ENCODE measurements around the gene TECR. TPM values are rescaled to one million over a fixed set of nuclear protein-coding genes. Genes with fewer than 3 reads are reported as not detected.
"Not testable (repeated sequence)": the region's sequence is repeated elsewhere in the genome, so short reads cannot be mapped to it uniquely, and the experiment has no call there.

The TECR gene
- total RNA-seq, 1 experiment from 2014 or later: 69.6 TPM

DNA sequence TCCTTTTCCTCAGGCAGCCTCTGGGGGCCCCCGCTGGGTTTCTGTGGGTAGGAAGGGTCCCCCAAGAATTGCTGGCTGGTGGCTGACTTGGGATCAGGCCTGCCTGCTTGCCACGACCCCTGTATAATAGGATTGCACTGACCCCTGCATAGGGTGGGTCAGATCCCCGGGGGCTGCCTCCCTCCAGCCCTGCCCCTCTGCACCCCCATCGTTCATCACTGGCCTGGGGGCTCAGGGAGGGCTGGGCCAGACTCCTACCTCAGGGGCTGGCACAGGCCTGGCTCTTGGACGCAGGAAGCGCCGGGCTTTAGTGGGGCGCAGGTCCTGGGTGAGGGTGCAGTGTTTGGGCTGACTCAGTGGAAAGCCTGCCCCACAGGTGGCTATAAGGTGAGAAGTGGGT is 31.9 kb downstream of the TECR start:
- DNase-seq (ENCODE audit: low spot score): no peak

DNA sequence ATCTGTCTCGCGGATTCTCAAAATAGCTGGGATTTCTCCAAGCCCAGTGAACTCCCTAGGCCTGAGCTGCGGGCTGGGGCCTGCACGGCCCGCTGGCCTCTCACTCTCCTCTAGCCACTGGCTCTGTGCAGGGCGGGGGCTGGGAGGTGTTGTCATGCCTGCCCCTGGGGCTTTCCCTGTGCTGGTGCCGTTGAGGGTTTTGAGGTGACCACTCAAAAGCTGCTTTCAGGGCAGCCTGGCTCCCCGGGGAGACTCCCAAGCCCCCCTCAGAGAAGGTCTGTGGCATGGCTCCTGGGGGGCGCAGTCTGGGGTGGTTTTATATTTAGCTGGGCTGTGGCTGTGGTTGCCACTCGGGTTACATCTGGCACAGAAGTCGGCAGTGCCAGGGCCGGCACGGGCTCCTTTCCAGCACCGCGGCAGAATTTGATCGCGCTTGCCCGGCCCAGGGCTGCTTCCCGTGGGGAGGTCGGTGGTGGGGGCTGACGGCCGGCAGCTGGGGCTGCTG is 32.5 kb downstream of the TECR start:
- peak; percentile 58 for DNase-seq (ENCODE audit: low spot score)

DNA sequence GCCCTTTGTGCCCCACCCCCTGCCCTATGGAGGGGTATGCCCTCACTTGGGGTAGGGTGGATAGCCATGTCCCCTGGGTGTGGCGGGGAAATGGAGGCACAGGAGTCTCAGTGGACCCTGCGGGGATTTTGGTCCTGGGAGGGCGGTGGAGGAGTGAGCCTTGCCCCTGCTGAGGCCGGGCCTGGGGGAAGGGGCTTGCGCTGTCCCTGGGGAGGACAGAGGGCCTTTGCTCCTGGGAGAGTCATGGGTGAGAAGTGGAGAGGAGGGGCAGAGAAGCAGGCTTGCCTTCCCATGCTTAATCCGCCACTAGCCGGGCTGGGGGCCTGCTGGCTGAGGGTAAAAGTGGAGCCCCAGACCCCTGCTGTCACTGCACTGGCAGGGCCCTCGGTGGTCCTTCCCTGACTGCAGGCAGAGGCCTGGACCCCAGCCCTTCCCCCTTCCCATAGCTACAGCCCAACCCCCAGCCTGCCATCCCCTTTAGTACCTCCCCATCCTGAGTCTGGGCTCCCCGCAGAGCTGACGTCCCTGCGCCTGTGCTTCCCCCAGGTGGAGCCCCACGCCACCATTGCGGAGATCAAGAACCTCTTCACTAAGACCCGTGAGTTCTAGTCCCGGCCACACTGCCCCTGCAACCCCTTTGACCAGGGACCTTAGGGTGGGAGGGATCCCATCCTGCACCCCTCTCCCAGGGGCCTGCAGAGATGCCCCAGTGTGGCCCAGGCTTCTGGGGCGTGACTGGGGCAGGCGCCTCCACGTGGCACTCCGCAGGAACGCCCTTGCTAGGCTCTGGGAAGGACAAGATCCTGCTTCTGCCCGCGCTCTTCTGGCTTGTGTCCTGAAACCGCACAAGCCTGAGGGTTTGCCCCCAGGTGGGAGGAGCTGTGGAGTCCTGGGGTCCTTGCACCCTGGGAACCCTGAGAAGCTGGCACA is 33.5 kb downstream of the TECR start:
- DNase-seq (ENCODE audit: low spot score): no peak

DNA sequence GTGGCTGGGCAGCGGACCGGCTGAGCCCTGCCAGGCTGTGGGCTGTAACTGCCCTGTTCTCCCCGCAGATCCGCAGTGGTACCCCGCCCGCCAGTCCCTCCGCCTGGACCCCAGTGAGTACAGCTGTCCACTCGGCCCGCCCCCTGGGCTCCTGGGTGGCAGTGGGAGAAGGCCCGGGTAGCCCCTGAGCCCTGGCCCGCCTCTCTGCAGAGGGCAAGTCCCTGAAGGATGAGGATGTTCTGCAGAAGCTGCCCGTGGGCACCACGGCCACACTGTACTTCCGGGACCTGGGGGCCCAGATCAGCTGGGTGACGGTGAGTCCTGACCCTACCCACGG is 34.2 kb downstream of the TECR start:
- DNase-seq (ENCODE audit: low spot score): no peak

DNA sequence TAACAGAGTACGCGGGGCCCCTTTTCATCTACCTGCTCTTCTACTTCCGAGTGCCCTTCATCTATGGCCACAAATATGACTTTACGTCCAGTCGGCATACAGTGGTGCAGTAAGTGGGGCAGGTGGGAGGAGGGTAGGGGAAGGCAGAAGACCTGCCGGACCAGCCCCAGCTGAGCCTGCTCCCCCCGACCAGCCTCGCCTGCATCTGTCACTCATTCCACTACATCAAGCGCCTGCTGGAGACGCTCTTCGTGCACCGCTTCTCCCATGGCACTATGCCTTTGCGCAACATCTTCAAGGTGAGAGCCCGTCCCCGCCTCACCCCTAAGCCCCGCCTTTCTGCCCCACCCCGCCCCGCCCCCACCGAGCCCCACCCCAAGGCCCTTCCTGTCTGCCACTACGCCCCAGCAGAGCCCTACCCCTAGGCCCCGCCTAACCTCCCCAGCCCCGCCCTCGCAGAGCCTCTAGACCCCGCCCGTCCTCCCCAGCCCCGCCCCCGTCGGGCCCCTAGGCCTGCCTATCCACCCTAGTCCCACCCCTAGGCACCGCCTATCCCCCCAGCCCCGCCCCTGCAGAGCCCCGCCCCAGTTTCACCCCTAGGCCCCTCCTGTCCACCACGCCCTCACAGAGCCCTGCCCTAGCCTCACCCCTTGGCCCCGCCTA is 34.7 kb downstream of the TECR start:
- peak; percentile 24 for DNase-seq (ENCODE audit: low spot score)

DNA sequence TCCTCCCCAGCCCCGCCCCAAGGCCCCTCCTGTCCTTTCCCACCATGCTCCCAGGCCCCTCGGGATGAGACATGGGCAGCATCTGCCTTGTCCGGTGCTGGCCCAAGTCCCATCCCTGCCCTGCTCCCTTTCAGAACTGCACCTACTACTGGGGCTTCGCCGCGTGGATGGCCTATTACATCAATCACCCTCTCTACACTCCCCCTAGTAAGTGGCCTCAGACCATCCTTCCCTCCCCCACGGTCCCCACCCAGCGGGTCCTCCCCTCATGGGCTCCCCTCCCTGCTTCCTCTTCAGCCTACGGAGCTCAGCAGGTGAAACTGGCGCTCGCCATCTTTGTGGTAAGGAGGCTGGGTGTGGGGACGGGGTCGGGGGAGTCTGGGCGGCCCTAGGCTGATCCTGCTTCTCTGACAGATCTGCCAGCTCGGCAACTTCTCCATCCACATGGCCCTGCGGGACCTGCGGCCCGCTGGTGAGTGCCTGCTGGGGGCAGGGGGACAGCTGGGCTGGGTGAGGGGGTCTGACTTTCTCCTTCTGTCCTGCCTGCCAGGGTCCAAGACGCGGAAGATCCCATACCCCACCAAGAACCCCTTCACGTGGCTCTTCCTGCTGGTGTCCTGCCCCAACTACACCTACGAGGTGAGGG is 35.4 kb downstream of the TECR start:
- not testable (repeated sequence) for DNase-seq (ENCODE audit: low spot score)

DNA sequence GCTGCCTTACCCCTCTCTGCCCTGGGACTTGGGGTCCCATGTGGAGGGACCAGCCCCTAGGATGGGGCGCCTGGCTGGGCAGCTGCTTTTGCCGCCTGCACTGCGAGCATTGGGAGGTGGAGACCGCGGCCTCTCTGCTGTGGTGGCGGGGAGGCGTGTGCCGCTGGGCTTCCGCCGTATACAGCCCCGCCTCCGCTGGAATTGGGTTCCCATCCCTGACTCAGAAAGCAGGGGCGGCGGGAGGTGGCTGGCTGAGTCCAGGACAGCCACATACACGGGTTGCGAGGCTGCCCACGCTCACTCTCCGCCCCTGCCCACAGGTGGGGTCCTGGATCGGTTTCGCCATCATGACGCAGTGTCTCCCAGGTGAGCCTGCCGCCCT is 35.9 kb downstream of the TECR start:
- no peak for DNase-seq (ENCODE audit: low spot score)

DNA sequence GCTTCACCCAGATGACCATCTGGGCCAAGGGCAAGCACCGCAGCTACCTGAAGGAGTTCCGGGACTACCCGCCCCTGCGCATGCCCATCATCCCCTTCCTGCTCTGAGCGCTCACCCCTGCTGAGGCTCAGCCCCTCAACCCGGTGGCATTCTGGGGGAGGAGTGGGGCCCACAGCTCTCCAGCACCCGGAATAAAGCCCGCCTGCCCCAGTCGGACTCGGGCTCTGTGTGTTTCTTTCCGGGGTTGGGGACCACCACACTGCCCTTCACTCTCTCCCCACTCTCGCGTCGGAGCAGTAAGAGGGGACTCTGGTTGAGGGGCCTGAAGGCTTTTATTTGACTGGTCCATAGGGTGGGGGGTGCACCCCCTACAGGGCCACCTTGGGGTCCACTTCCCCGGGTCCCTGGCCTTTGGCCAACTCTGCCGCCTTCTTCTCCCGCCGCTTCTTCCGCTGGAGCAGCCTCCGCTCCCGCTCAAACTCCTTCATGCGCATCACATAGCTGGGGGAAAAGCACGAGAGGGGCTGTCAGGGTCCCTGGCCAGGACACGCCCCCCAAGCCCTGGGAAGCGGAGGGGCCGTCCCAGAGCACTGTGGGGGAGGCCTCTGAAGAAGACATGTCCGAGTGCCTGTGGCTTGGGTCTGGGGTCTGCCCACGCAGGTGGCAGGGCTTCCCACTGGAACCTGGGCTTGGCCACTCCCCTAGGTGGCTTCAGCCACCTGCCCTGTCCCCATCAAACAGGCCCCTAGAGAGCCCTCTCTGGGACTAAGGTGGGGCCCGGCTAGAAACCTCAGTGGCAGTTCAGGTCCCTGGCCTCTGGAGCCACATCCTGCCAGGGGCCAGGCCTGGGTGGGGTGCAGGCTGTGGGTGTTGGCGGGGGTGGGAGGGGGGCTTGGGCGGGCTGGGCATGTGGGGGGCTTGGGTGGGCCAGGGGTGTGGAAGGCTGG is 36.6 kb downstream of the TECR start:
- DNase-seq (ENCODE audit: low spot score): no peak

DNA sequence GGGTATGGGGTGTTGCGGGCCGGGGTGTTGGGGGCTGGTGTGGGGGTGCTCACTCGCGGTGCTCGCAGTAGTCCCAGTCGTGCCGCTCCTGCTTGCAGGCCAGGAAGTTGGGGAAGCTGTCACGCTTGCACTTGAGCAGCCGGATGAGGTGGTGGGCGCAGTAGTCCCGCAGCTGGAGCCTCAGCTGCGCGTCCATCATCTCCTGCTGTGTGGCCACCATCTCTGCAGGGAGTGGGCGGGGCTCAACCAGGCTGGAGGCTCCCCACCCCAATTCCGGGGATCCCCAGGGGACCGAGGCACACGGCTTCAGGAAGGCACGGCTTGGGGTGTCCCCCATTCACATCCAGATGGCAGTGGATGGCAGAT is 37.3 kb downstream of the TECR start:
- DNase-seq (ENCODE audit: low spot score): no peak

DNA sequence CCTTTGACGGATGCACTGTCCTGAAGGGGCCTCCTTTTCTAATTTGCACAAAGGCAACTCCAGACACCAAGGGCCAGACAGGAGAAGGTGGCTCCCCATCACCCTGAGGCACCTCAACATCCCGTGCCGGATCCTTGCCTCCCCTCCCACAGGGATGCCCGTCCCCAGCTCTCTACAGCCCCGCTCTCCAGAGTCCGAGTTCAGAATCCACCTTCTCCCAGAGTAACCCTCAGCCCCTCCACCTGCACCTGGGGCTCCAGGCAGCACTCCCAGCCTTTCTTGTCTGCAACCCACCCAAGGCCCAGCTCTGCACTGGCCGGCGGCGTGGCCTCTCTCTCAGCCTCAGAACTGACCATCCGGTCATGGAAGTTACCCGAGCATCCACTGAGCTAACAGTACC is 37.7 kb downstream of the TECR start:
- no peak for DNase-seq (ENCODE audit: low spot score)

DNA sequence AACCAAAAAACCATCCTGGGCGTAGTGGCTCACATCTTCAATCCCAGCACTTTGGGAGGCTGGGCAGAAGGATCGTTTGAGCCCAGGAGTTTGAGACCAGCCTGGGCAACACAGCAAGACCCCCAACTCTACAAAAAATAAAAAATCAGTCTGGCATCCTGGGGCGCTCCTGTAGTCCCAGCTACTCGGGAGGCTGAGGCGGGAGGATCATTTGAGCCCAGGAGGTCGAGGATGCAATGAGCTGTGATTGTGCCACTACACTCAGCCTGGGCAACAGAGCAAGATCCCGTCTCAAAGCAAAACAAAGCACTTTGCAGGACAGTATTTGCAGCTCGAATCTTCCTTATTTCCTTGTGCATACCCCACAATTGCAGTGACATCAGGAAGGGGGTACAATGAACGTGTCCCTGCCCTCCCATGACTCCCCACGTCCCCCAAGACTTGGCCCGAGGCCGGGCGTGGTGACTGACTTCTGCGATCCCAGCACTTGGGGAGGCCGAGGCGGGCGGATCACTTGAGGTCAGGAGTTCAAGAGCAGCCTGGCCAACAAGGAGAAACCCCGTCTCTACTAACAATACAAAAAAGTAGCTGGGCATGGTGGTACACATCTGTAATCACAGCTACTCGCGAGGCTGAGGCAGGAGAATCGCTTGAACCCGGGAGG is 41.6 kb downstream of the TECR start:
- DNase-seq (ENCODE audit: low spot score): no peak

DNA sequence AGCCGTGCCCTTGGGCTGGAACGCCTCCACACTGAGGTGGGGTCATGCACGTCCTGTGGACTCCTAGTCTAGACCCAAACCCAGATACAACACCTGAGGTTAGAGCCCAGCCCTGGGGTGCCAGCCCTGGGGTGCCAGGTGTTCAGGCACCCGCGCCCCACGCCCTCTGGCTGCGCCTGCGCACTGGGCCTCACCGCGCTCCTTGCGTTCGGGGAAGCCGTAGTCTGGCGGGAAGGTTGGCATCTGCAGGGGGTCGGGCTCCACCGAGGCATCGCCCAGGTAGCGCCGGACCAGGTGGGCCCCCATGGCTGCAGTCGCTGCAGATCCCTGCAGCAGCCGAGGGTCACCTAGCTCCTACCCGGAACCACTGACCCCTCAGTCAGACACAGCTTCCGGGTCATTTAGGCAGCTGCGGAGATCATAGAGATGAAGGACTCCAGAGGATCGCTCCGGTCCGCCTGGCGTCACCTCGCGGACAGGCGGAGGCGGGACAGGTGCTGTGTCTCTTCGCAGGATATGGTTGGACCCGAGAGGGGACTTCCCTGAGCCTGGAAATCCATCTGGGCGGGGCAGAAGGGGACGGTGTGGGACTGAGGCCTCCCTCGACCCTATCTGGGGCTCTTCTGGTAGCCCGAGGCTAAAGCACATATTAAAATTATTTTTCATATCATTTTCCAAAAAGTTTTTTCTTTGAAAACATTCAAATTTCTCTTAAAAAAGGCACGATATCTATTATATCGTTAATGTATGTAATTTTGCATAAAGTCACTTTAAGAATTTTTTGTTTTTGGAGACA is 42.5 kb downstream of the TECR start, which contains the start of gene NDUFB7:
TSS of gene NDUFB7 (minus strand) at position 372 of the 796 bp plus-strand sequence. CDS start at position 306, 66 bp downstream.
- peak; percentile 95 for DNase-seq (ENCODE audit: low spot score)

DNA sequence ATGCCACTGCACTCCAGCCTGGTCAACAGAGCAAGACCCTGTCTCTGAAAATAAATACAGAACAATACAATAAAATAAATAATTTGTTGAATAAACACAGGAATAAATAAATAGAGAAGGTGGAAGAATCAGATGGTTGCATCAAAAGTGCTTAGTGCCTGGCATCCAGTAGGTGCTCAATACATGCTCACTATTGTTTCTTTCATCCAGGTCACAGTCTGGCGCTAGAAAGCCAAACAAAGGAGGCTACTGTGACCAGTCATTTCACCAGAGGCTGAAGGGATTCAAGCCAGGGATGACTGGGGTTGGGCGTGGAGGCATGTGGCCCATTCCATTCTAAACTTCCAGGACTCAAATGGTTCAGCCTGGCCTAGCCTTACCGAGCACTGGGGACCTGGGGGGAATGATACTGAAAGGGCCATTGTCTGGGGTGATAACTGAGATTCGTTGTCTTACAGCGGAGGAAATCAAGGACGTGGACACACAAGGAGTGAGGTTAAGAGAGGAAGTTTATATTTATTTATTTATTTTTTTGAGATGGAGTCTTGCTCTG is 46.1 kb downstream of the TECR start:
- no peak for DNase-seq (ENCODE audit: low spot score)

DNA sequence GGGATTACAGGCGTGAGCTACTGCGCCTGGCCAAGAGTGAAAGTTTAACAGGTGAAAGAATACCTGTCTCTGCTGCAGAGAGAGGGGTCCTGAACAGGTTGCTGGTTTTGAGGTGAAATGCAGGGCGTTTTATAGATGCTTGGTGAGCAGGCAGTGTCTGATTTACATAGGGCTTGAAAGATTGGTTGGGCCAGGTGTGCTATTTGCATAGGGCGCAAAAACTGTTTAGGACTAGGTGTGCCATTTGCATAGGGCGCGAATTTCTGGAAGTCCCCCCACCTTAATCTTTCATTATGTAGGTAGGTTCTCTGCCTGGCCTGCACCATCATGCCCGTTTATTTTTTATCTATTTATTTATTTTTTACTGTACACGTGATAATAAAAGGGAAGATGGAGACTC is 47.0 kb downstream of the TECR start:
- no peak for DNase-seq (ENCODE audit: low spot score)

DNA sequence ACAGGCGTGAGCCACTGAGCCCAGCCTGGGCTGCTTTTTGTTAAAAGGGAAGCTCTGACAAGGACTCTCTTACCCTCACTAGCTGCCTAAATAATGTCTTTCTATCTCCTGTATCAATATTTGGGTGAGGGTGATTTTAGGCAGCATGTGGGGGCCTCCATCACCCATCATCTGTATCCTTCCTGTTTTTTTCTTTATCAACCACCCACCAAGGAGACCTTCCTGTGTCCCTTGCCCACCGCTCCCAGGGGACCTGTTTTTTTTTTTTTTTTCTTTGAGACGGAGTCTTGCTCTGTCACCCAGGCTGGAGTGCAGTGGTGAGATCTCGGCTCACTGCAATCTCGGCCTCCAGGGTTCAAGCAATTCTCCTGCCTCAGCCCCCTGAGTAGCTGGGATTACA is 47.9 kb downstream of the TECR start:
- no peak for DNase-seq (ENCODE audit: low spot score)

DNA sequence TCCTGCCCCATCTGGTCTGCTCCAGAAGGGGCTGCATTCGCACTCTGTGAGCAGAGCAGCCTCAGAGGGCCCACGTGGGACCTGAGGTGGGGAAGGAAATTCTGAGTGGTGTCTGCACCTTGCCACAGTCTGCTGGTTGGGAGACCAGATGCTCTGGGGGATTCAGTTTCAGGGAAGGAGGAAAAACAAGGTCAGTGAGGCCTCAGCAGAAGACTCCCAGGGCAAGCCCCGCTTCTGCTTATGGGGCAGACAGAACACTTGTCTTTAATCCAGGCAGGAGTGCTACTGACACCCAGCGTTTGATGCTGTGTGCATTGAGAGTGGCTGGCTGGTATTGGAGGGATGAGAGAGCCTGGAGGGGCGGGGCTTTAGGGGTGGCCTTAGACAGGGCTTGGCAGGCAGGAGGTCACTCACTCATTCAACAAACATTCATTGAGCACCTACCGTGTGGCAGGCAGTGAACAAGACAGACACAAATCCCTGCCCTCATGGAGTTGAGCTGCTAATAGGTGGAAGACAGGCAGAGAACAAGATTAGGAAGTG is 48.6 kb downstream of the TECR start:
- no peak for DNase-seq (ENCODE audit: low spot score)

DNA sequence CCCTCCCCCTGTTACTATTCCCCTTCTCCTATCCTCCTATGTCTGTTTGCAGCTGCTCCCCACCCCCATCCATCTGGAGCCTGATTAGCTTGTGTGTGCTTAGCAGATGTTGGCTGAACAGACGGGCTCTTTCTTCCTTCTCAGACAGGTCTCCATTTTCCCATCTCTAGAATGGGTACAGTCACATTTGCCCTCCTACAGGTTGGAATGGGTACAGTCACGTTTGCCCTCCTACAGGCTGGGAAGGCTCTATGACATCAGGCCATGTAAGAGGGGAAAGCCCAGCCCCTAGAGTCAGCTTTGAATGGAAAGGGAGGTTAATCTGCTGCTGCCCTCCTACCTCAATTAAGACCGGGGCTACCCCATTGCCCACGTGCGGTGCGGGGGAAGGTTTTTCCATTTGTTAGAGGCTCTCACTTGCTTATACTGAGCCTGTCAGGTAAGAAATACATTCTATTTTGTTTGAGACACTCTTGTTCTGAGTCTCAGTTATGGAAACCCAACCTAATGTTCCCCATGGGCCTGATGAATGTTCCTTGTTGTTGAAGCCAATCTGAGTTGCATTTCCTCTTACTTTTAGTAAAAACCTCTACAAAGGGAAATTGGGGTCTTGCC is 51.3 kb downstream of the TECR start:
- DNase-seq (ENCODE audit: low spot score): no peak

DNA sequence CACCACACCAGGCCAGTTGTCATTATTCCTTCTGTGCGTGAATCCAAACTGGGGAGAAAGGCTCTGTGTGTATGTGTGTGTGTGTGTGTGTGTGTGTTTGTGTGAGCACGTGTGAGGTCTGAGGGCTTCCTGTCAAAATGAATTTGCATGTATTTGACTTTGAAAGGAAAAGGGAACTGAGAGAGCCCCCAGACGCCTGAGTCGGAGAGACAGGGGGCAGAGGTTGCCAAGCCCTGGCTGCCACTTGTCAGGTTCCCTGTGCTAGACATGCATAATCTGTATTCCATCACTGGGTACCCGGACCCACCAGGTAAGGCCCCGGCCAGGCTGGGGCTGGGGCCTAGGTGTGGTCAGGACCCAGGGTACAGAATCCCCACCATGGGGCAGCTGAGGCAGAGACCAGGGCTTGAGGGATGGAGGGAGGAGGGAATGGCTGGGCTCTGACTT is 53.5 kb downstream of the TECR start, which contains the start of gene CLEC17A:
TSS of gene CLEC17A (plus strand) at position 191 of the 447 bp plus-strand sequence. CDS start at position 268, 77 bp downstream.
- no peak for DNase-seq (ENCODE audit: low spot score)

DNA sequence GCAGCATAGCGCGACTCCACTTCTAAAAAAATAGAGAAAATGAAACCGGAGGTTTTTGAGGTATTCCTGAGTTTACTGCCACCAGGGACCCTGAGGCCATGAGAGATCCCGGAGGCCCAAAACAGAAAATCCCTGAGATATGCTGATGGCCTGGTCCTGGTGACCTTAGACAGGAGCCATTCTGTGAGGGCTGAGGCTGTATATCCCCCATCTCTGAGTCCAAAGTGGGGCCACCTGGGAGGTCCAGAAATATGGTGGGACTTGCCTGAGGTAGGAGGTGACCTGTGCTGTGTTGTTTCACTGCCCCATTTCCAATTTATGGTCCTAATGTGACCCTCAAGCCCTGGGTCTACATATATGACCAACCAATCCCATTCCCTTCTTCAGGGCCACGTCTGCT is 55.0 kb downstream of the TECR start:
- not testable (repeated sequence) for DNase-seq (ENCODE audit: low spot score)

Data from A172 (cell line).